SK-N-SH (cell line): Measurements from ENCODE around the gene PHOX2A.

ENCODE experiments used
- CTCF ChIP-seq: fragments of 200-600 bp; sonication (generic); IDR thresholded peaks from 2 replicates; pipeline ENCODE4 v1.6.1; 2017; ENCODE audit warnings: antibody characterized with exemption, mild to moderate bottlenecking, moderate library complexity
- MAX ChIP-seq: IDR thresholded peaks from 2 replicates; pipeline ENCODE4 v1.4.0; 2012; ENCODE audit warnings: low read depth
- MXI1 ChIP-seq: IDR thresholded peaks from 2 replicates; pipeline ENCODE4 v1.6.1; 2012; ENCODE audit warnings: mild to moderate bottlenecking, low read depth, low read length, improper control_type of control experiment
- RAD21 ChIP-seq: IDR thresholded peaks from 2 replicates; pipeline ENCODE4 v1.6.1; 2012; ENCODE audit warnings: mild to moderate bottlenecking, low read length
- RCOR1 ChIP-seq: fragments of 150-350 bp; IDR thresholded peaks from 2 replicates; pipeline ENCODE4 v1.6.1; 2017; ENCODE audit warnings: antibody characterized with exemption, low read length
- RFX5 ChIP-seq: IDR thresholded peaks from 2 replicates; pipeline ENCODE4 v1.6.1; 2012; ENCODE audit warnings: mild to moderate bottlenecking, improper control_type of control experiment, low read length
- TF ChIP-seq, protein P1 (sequence below): IDR thresholded peaks from 2 replicates; pipeline ENCODE4 v1.4.0; 2012; ENCODE audit warnings: low read depth, borderline replicate concordance

- TF ChIP-seq RCOR1 (no peak), CTCF (peak; percentile 91), MAX (no peak), RFX5 (no peak), RAD21 (peak; percentile 56), MXI1 (no peak)
- TF ChIP-seq, protein P1, sequence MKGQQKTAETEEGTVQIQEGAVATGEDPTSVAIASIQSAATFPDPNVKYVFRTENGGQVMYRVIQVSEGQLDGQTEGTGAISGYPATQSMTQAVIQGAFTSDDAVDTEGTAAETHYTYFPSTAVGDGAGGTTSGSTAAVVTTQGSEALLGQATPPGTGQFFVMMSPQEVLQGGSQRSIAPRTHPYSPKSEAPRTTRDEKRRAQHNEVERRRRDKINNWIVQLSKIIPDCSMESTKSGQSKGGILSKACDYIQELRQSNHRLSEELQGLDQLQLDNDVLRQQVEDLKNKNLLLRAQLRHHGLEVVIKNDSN: no peak
Measured at GRCh38 chr11:72238040-72238450, 5.9 kb downstream of the PHOX2A start.
